ENCODE measurements around the gene RASSF5. TPM values are rescaled to one million over a fixed set of nuclear protein-coding genes. Genes with fewer than 3 reads are reported as not detected.
"Not testable (repeated sequence)": the region's sequence is repeated elsewhere in the genome, so short reads cannot be mapped to it uniquely, and the experiment has no call there.

RASSF5 gene
- total RNA-seq, 1 donor from 2014 or later, result 1.1 TPM

- DNase-seq (ENCODE audit: extremely low read depth, low read depth, low spot score), result no peak
These were observed 102.1 kb downstream of the RASSF5 start for GRCh38 chr1:206609229-206609991.

DNA sequence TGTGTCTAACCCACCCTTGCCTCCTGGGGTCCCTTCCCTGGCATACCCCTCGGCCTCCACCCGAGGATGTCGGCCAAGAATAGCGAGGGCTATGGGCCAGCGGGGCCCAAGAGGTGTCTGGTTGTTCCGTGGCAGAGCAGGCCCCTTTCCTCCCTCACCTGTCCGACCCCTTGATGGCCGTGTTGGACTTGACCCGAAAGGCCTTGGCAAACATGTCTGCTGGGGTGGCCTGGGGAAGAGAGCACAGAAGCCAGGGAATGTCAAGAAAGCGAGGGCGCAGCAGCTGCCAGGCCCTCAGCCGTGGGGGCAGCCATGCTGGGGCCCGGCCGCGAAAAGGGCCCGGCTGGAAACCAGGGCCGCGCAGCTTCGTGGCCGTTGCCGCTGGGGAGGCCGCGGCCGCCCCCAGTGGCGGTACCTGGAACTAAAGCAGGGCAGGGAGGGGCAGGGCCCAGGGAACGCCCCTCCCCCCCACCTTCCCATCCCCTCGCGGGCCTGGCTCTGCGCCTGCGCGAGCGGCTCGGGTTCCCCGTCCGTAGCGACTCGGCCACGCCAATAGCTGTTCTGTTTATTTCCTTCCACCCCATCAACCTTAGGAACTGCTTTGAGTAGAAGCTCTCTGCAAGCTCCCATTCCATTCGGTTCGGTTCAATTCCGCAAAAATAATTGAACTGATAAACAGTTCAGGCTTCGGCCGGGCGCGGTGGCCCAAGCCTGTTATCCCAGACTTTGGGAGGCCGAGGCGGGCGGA lies 105.0 kb downstream of the RASSF5 start, which contains the start of gene EIF2D:
Gene EIF2D, minus strand, starts transcription at position 337 of the 748 bp plus-strand sequence. Its CDS starts 123 bp downstream, at position 214.
- no peak for DNase-seq (ENCODE audit: extremely low read depth, low read depth, low spot score)

- DNase-seq (ENCODE audit: extremely low read depth, low read depth, low spot score), result not testable (repeated sequence)
These were observed 119.1 kb downstream of the RASSF5 start for GRCh38 chr1:206626396-206626795.

GRCh38 chr1:206628916-206629315 lies 121.6 kb downstream of the RASSF5 start:
- DNase-seq (ENCODE audit: extremely low read depth, low read depth, low spot score), result no peak

DNA sequence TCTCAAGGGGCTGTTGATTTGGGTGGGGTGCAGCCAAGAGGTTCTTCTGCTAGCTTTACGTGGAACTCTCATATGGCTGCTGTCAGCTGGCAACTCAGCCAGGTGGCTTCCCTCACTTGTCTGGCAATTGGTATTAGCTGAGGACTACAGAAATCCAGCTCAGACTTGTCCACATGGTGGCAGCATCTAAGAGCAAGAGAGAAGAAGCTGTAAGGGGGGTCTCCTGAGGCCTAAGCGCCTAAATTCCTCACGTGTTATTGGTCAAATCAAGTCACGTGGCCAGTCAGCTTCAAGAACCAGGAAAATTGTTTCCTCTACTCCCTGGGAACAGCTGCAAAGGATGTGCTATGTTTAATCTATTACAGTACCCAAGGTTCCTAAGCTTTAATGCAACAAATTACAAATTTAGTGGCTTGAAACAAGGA lies 123.8 kb downstream of the RASSF5 start:
- no peak for DNase-seq (ENCODE audit: extremely low read depth, low read depth, low spot score)

GRCh38 chr1:206633708-206634121 lies 126.4 kb downstream of the RASSF5 start:
- no peak for DNase-seq (ENCODE audit: extremely low read depth, low read depth, low spot score)

- no peak for DNase-seq (ENCODE audit: extremely low read depth, low read depth, low spot score)
These were observed 127.2 kb downstream of the RASSF5 start for GRCh38 chr1:206634365-206635079.

DNA sequence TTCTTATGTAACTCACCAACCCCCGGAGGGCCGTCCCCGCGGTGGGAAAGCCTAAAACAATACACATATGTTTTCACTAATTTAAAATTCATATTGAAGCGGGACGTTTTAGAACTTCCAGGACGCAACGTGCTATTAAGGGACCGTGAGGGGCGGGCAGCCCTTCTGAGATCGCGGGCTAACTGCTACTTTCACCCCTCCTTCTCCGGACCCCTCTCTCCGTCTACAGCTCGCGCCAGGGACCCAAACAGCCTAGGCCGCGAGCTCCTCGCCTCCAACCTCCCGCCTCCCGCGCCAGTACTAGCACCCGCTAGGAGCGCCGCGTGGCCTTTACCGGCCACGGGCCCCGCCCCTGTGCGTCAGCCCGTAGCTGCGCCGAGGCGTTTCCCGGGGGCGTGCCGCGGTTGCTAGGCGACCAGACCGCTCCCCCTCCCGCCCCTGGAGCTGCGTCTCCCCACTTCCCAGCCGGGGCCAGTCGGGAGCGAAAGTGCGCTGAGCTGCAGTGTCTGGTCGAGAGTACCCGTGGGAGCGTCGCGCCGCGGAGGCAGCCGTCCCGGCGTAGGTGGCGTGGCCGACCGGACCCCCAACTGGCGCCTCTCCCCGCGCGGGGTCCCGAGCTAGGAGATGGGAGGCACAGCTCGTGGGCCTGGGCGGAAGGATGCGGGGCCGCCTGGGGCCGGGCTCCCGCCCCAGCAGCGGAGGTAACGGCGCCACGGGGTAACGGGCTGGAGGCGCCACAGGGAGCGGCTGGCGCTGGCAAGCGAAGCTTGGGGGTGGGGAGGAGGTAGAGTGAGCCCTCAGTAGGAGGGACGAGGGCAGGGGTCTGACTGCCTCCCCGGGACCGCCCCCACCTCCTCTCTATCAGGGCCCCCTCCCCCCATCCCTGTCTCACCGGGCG lies 128.0 kb downstream of the RASSF5 start, which contains the start of gene DYRK3:
Gene DYRK3, plus strand, starts transcription at position 457 of the 898 bp plus-strand sequence. Its CDS starts 168 bp downstream, at position 625.
- no peak for DNase-seq (ENCODE audit: extremely low read depth, low read depth, low spot score)

- no peak for DNase-seq (ENCODE audit: extremely low read depth, low read depth, low spot score)
These were observed 128.6 kb downstream of the RASSF5 start for GRCh38 chr1:206635978-206636345.

DNA sequence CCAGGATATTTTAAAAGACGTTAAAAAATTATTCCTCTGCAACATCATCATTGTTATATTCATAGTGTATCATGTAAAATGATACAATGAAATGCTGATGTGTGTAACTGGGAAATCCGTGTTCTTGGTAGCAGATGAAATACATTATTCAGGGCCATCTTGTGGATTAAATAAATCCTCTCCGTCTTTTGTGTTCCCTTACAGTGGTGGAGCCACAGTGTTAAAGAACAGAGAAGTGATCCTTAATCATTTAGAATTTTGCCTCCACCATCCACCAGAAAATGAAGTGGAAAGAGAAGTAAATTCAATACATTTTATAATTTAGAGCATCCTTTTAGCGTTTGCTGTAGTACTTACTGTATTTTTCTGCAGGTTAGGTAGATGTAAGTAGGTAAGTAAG lies 129.3 kb downstream of the RASSF5 start:
- DNase-seq (ENCODE audit: extremely low read depth, low read depth, low spot score), result no peak

DNA sequence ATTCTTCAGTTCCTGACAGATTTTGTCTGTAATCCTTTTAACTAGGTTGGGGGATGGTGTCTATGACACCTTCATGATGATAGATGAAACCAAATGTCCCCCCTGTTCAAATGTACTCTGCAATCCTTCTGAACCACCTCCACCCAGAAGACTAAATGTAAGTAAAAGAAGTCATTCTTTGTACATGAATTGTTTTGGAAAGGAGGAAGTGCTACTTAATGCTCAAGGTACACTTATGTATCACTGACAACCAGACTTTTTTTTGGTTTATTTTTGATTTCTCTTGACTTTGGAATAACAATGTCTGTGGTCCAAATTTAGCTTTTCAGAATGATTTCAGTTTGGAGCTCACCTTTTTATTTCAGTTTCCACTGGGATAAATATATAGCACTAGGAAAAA lies 130.3 kb downstream of the RASSF5 start:
- no peak for DNase-seq (ENCODE audit: extremely low read depth, low read depth, low spot score)

Other genes starting within 250 kb of the RASSF5 start
- 12.3 and 14.7 TPM in 2 replicates for gene IKBKE, start 37.1 kb upstream of the RASSF5 start, total RNA-seq
- 39.8 and 44.9 TPM in 2 replicates for gene EIF2D, start 104.9 kb downstream of the RASSF5 start, total RNA-seq
- gene DYRK3, start 128.0 kb downstream of the RASSF5 start, total RNA-seq, result 13.3 and 15.8 TPM in 2 replicates
- 60.4 and 64.2 TPM in 2 replicates for gene MAPKAPK2, start 177.4 kb downstream of the RASSF5 start, total RNA-seq